A549 (cell line): ENCODE results near the gene FIS1. TPM values are rescaled to one million over a fixed set of nuclear protein-coding genes. Genes with fewer than 3 reads are reported as not detected.
A peak's percentile ranks its signal among the peaks of the same experiment; 100 is the strongest.
"Not testable (repeated sequence)": the region's sequence is repeated elsewhere in the genome, so short reads cannot be mapped to it uniquely, and the experiment has no call there.

Experiments used
- ATAC-seq, 2 experiments: fragments of 200-7000 bp in 1 of 2; fragments of >200 bp in 1 of 2; cut with Nextera tagmentation in 1 of 2; cut with Tn5 transposase in 1 of 2; 3 replicates each; pipeline versions ENCODE4 v1.8.0 to v1.9.1; 2018 to 2020; ENCODE audit warnings: mild to moderate bottlenecking in 1 of 2, moderate library complexity in 1 of 2
- CTCF ChIA-PET: fragments of 300-600 bp; sonication (Branson Sonifier 250); formaldehyde crosslinking; extraction: SDS; loops from one replicate; lab custom pipeline; 2021; ENCODE audit warnings: antibody characterized with exemption, inconsistent platforms; lab: Yijun Ruan, JAX
- POLR2A ChIA-PET: fragments of 350-600 bp; formaldehyde crosslinking; extraction: SDS; loops from one replicate; lab custom pipeline; 2021; ENCODE audit warnings: antibody characterized with exemption, inconsistent platforms; lab: Yijun Ruan, JAX
- DNase-seq, 2 experiments: peaks; one replicate each; pipeline versions ENCODE4 v3.0.0 to v3.0.0-alpha.2; 2011 to 2016; ENCODE audit warnings: low read depth in 1 of 2, low spot score in 1 of 2
- FAIRE-seq: peaks from 2 replicates; lab custom pipeline; 2011; peaks lifted over from hg19 to GRCh38; lab: Jason Lieb, UNC
- H3K27ac ChIP-seq, 2 experiments: fragments of >200 bp; sonication (Bioruptor Twin); formaldehyde crosslinking; 3 replicates each; pipeline ENCODE4 v1.5.1; 2016 to 2017
- H3K4me1 ChIP-seq: fragments of >200 bp; sonication (Bioruptor Twin); formaldehyde crosslinking; 3 replicates; pipeline ENCODE4 v1.6.1; 2016
- H3K4me2 ChIP-seq: fragments of >200 bp; sonication (Bioruptor Twin); formaldehyde crosslinking; 3 replicates; pipeline ENCODE4 v1.6.1; 2016
- H3K4me3 ChIP-seq: fragments of >200 bp; sonication (Bioruptor Twin); formaldehyde crosslinking; 3 replicates; pipeline ENCODE4 v1.5.1; 2016
- H3K9me3 ChIP-seq: fragments of >200 bp; sonication (Bioruptor Twin); formaldehyde crosslinking; 3 replicates; pipeline ENCODE4 v1.6.1; 2016
- CEBPB ChIP-seq, 2 experiments: fragments of >200 bp in 1 of 2; sonication (Bioruptor Twin) in 1 of 2; formaldehyde crosslinking in 1 of 2; IDR thresholded peaks; 2 replicates each; pipeline ENCODE4 v1.6.1; 2012 to 2016
- CHD4 ChIP-seq: fragments of 200-600 bp; sonication (generic); IDR thresholded peaks from 2 replicates; pipeline ENCODE4 v1.6.1; 2016; ENCODE audit warnings: antibody characterized with exemption, mild to moderate bottlenecking, borderline replicate concordance
- CTCF ChIP-seq: fragments of >200 bp; sonication (Bioruptor Twin); formaldehyde crosslinking; IDR thresholded peaks from 3 replicates; pipeline ENCODE4 v1.5.1; 2016
- EHMT2 ChIP-seq: fragments of 200-600 bp; sonication (generic); IDR thresholded peaks from 2 replicates; pipeline ENCODE4 v1.6.1; 2016; ENCODE audit warnings: antibody characterized with exemption, low read depth, mild to moderate bottlenecking, moderate library complexity
- EP300 ChIP-seq, 2 experiments: fragments of >200 bp; sonication (Bioruptor Twin); formaldehyde crosslinking; IDR thresholded peaks; 2 replicates in 1 of 2; 3 replicates in 1 of 2; pipeline ENCODE4 v1.6.1; 2016 to 2017
- FOSL2 ChIP-seq, 2 experiments: fragments of 450-650 bp in 1 of 2; fragments of >200 bp in 1 of 2; sonication (Bioruptor Twin) in 1 of 2; formaldehyde crosslinking; IDR thresholded peaks; 2 replicates each; pipeline versions ENCODE4 v1.5.0 to v1.6.1; 2016 to 2020; ENCODE audit warnings: mild to moderate bottlenecking in 1 of 2, moderate library complexity in 1 of 2
- FOXS1 ChIP-seq: fragments of 250-450 bp; sonication (Bioruptor Pico); IDR thresholded peaks from 2 replicates; pipeline ENCODE4 v1.5.0; 2020; ENCODE audit warnings: mild to moderate bottlenecking, moderate library complexity
- KDM1A ChIP-seq: fragments of 200-600 bp; sonication (generic); IDR thresholded peaks from 2 replicates; pipeline ENCODE4 v1.6.1; 2016; ENCODE audit warnings: low read depth, mild to moderate bottlenecking
- MAFK ChIP-seq: fragments of 450-650 bp; IDR thresholded peaks from 2 replicates; pipeline ENCODE4 v1.6.1; 2014; ENCODE audit not compliant: partially characterized antibody
- MAX ChIP-seq: IDR thresholded peaks from 2 replicates; pipeline ENCODE4 v1.6.1; 2012
- MAZ ChIP-seq: fragments of 150-350 bp; IDR thresholded peaks from 2 replicates; pipeline ENCODE4 v1.6.1; 2014; ENCODE audit warnings: antibody characterized with exemption, low read depth, low read length, borderline replicate concordance
- NPAS2 ChIP-seq: fragments of 250-450 bp; sonication (Bioruptor Pico); IDR thresholded peaks from 2 replicates; pipeline ENCODE4 v1.8.0; 2022; ENCODE audit warnings: mild to moderate bottlenecking, moderate library complexity, borderline replicate concordance
- POLR2AphosphoS2 ChIP-seq: conservative IDR thresholded peaks from 2 replicates; pipeline ENCODE4 v1.6.1; 2012; ENCODE audit warnings: low read length, improper control_type of control experiment, inconsistent platforms
- RCOR1 ChIP-seq: fragments of 150-350 bp; IDR thresholded peaks from 2 replicates; pipeline ENCODE4 v1.6.1; 2014; ENCODE audit warnings: antibody characterized with exemption, low read length, low read depth
- RNF2 ChIP-seq: fragments of 200-600 bp; sonication (generic); IDR thresholded peaks from 2 replicates; pipeline ENCODE4 v1.6.1; 2016; ENCODE audit warnings: low read depth, mild to moderate bottlenecking, antibody characterized with exemption, moderate library complexity, borderline replicate concordance
- SMC3 ChIP-seq: fragments of >200 bp; sonication (Bioruptor Twin); formaldehyde crosslinking; IDR thresholded peaks from 3 replicates; pipeline ENCODE4 v1.6.1; 2018; ENCODE audit warnings: inconsistent platforms
- TFCP2L1 ChIP-seq: fragments of 250-450 bp; sonication (Bioruptor Pico); IDR thresholded peaks from 2 replicates; pipeline ENCODE4 v1.5.0; 2021; ENCODE audit warnings: mild to moderate bottlenecking
- TP53 ChIP-seq: fragments of 250-450 bp; sonication (Bioruptor Pico); IDR thresholded peaks from 2 replicates; pipeline ENCODE4 v1.5.0; 2021; ENCODE audit warnings: mild to moderate bottlenecking, moderate library complexity
- WGBS: methylation state at CpG from one replicate; pipeline ENCODE4 v1.1.6; 2017; ENCODE audit errors: missing lambda C conversion rate; 5-methylcytosine and 5-hydroxymethylcytosine counted together
- polyA plus RNA-seq, 4 experiments: library from polyadenylated mRNA; depleted of rRNA in 3 of 4; stranded (reverse); fragments of >200 nt; fragmentation: RNase III in 1 of 4; extraction: RNeasy Plus Mini Kit Qiagen cat#74134 plus additional on column Dnase treatment in 1 of 4; gene quantifications; 2 replicates in 3 of 4; 3 replicates in 1 of 4; pipeline ENCODE4 v1.2.3, GENCODE V29; 2011 to 2017
- TF ChIP-seq, protein P1 (sequence below): IDR thresholded peaks from 2 replicates; pipeline ENCODE4 v1.6.1; 2012
- TF ChIP-seq, protein P2 (sequence below): fragments of 250-450 bp; sonication (Bioruptor Pico); IDR thresholded peaks from 2 replicates; pipeline ENCODE4 v1.5.0; 2020; ENCODE audit warnings: low read depth, mild to moderate bottlenecking, moderate library complexity

Gene FIS1
- polyA plus RNA-seq, 2 of the 4 experiments (the other 2 are of a cell fraction) = 111 to 155 TPM

- WGBS = 40% methylated on average over 1 of the region's 2 CpGs
Measured at GRCh38 chr7:101200504-101200861, 44.4 kb downstream of the FIS1 start.

DNA sequence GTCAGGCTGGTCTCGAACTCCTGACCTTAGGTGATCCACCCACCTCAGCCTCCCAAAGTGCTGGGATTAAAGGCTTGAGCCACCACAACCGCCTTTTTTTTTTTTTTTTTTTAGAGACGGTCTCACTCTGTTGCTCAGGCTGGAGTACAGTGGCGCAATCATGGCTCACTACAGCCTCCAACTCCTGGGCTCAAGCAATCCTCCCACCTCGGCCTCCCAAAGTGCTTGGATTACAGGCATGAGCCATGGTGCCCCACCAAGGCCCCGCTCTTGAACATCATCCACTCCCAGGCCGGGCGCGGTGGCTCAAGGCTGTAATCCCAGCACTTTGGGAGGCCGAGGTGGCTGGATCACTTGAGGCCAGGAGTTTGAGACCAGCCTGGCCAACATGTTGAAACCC, 45.4 kb downstream of the FIS1 start:
- FAIRE-seq, H3K4me3 ChIP-seq, ATAC-seq, H3K9me3 ChIP-seq, DNase-seq, H3K27ac ChIP-seq, POLR2A ChIA-PET, H3K4me2 ChIP-seq: not testable (repeated sequence)
- CTCF ChIA-PET = interaction anchor here (0.6 to 10.4 kb wide), 5 partner anchors 6 to 65 kb away, joined by 3 to 93 read pairs (median 6); partner anchors contain the start of gene PLOD3
- H3K4me1 ChIP-seq = peaks cover 10% of the 10 kb centered on the region
- 83% methylated on average over 9 of the region's 10 CpGs for WGBS

More at GRCh38 chr7:101200504-101200861, 44.4 kb downstream of the FIS1 start:
- ChIA-PET POLR2A (interaction anchor here (0.9 kb wide), 1 partner anchor 17 kb away, joined by 3 read pairs; the partner anchor contains the start of gene PLOD3), CTCF (interaction anchor here (0.6 to 10.4 kb wide), 8 partner anchors 7 to 90 kb away, joined by 3 to 93 read pairs (median 3); partner anchors contain the start of gene PLOD3)
- peak overlapping the region in 1 of 2 experiments; percentile 59; a peak in 2 of 6 replicates for H3K27ac ChIP-seq
- FAIRE-seq = no peak
- no peak for TF ChIP-seq NPAS2 (CRISPR knock-in tag)
- TF ChIP-seq MAFK = no peak
- TF ChIP-seq CHD4 = no peak
- TF ChIP-seq POLR2AphosphoS2 = no peak
- TF ChIP-seq TP53 = no peak
- TF ChIP-seq, protein P1, sequence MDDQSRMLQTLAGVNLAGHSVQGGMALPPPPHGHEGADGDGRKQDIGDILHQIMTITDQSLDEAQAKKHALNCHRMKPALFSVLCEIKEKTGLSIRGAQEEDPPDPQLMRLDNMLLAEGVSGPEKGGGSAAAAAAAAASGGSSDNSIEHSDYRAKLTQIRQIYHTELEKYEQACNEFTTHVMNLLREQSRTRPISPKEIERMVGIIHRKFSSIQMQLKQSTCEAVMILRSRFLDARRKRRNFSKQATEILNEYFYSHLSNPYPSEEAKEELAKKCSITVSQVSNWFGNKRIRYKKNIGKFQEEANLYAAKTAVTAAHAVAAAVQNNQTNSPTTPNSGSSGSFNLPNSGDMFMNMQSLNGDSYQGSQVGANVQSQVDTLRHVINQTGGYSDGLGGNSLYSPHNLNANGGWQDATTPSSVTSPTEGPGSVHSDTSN = no peak
- TF ChIP-seq, protein P2, sequence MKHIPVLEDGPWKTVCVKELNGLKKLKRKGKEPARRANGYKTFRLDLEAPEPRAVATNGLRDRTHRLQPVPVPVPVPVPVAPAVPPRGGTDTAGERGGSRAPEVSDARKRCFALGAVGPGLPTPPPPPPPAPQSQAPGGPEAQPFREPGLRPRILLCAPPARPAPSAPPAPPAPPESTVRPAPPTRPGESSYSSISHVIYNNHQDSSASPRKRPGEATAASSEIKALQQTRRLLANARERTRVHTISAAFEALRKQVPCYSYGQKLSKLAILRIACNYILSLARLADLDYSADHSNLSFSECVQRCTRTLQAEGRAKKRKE = no peak
- no peak for TF ChIP-seq FOXS1 (CRISPR knock-in tag)
- no peak for TF ChIP-seq MAX
- TF ChIP-seq EP300 (IDR thresholded peaks at IDR 0.05) = no peak
- TF ChIP-seq CTCF = no peak
- TF ChIP-seq SMC3 = no peak
- no peak for TF ChIP-seq MAZ
- TF ChIP-seq RCOR1 = no peak
- TF ChIP-seq, all 56 proteins: peak for 0
- Histone ChIP-seq H3K4me1 (peaks cover 10% of the 10 kb centered on the region), H3K4me3 (no peak overlapping the region), H3K9me3 (no peaks in the 10 kb centered on the region), H3K4me2 (peak overlapping the region; percentile 46; the same call in 2 of the 3 replicates)
- ATAC-seq (peak; percentile 28 to 55; a peak in 5 of 6 replicates), DNase-seq (no peak)

DNA sequence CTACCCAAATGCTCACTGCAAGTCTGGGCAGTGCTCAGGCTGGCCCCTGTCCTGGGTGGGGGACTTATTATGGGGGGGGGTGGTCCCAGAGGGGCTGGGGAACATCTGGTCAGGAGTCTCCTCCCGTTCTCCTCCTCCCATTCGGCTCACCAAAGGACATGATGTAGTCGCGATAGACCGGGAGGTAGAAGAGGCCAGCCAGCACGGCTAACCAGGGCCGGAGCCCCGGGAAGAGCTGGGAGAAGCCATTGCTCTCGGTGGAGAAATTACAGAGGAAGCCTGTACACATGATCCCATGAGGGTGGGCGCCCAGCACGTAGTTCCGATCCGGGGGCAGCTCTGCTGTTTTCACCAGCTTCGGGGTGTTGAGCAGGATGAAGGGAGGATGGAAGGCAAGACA, 46.4 kb downstream of the FIS1 start:
- Histone ChIP-seq H3K9me3 (no peaks in the 10 kb centered on the region), H3K4me2 (no peak overlapping the region), H3K27ac (no peak overlapping the region), H3K4me3 (no peak overlapping the region), H3K4me1 (peaks cover 10% of the 10 kb centered on the region)
- POLR2A ChIA-PET = no interaction called here
- WGBS = 83% methylated on average over 14 of the region's 14 CpGs
- no peak for ATAC-seq
- CTCF ChIA-PET = interaction anchor here (0.6 to 1.0 kb wide), 3 partner anchors 10 to 83 kb away, joined by 3 to 6 read pairs (median 3); no protein-coding TSS in a partner anchor
- TF ChIP-seq EHMT2 (no peak), TFCP2L1 (CRISPR knock-in tag) (no peak), RNF2 (no peak), CEBPB (IDR thresholded peaks at IDR 0.05) (no peak), FOSL2 (IDR thresholded peaks at IDR 0.05) (no peak), FOSL2 (CRISPR knock-in tag; IDR thresholded peaks at IDR 0.05) (no peak), KDM1A (no peak), RCOR1 (no peak), NPAS2 (CRISPR knock-in tag) (no peak), FOXS1 (CRISPR knock-in tag) (no peak), MAFK (no peak)
- TF ChIP-seq, protein P1 = no peak
- FAIRE-seq = no peak
- no peak for DNase-seq
